ENCODE results near the gene CAMK2G.

DNA sequence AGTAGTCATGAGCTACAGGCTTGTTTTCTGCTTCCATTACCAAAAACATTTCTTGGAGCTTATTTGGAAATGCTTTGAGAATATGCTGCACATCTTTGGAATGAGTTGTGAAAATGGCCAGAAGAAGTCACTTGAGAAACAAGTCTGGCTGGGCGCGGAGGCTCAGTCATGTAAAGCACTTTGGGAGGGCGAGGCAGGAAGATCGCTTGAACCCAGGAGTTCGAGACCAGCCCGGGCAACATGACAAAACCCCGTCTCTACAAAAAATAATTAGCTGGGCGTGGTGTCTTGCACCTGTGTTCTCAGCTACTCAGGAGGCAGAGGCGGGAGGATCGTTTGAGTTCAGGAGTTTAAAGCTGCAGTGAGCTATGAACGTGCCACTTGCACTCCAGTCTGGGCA is 93.4 kb downstream of the CAMK2G start:
- TF ChIP-seq CTCF (IDR thresholded peaks at IDR 0.05) = no peak
- no peak for TF ChIP-seq EP300 (IDR thresholded peaks at IDR 0.05)
- TF ChIP-seq POLR2AphosphoS5 (IDR thresholded peaks at IDR 0.05) = no peak
- TF ChIP-seq POLR2A (IDR thresholded peaks at IDR 0.05) = no peak
